Chondrocyte (in vitro differentiated cells): ENCODE data around the gene PRKCI. TPM values are rescaled to one million over a fixed set of nuclear protein-coding genes. Genes with fewer than 3 reads are reported as not detected.

ENCODE experiments used
- DNase-seq: peaks from one replicate; pipeline ENCODE4 v3.0.0; 2021; ENCODE audit warnings: mixed read lengths, low spot score
- H3K27ac Mint-ChIP-seq: one replicate; pipeline ENCODE4 v1.8.0; 2021; ENCODE audit warnings: mild to moderate bottlenecking, moderate library complexity, mixed read lengths; ENCODE audit not compliant: unreplicated experiment
- H3K27me3 Mint-ChIP-seq: 2 replicates; pipeline ENCODE4 v1.8.0; 2021; ENCODE audit warnings: low read depth, mixed read lengths
- H3K36me3 Mint-ChIP-seq: 2 replicates; pipeline ENCODE4 v1.8.0; 2021; ENCODE audit warnings: low read depth, mixed read lengths
- H3K4me1 Mint-ChIP-seq: 2 replicates; pipeline ENCODE4 v1.8.0; 2021; ENCODE audit warnings: low read depth, mild to moderate bottlenecking, mixed read lengths
- H3K4me3 Mint-ChIP-seq: one replicate; pipeline ENCODE4 v1.8.0; 2021; ENCODE audit warnings: mild to moderate bottlenecking, moderate library complexity, mixed read lengths; ENCODE audit not compliant: unreplicated experiment
- H3K9me3 Mint-ChIP-seq: 2 replicates; pipeline ENCODE4 v1.8.0; 2021; ENCODE audit warnings: low read depth, mixed read lengths
- CTCF ChIP-seq: fragments of 200-600 bp; sonication (generic); IDR thresholded peaks from 2 replicates; pipeline ENCODE4 v1.5.0; 2021; ENCODE audit warnings: antibody characterized with exemption, mild to moderate bottlenecking, moderate library complexity
- total RNA-seq: library from RNA; stranded (reverse); gene quantifications from 3 replicates; pipeline ENCODE4 v1.2.1, GENCODE V29; 2021

The PRKCI gene
- total RNA-seq, 1 donor from 2014 or later: 59.8 TPM

- DNase-seq: no peak
- Mint-ChIP-seq H3K9me3 (peaks cover 5% of the 10 kb centered on the region), H3K4me3 (no peak overlapping the region), H3K36me3 (peaks cover 1% of the 10 kb centered on the region), H3K4me1 (no peaks in the 10 kb centered on the region), H3K27ac (no peak overlapping the region), H3K27me3 (no peaks in the 10 kb centered on the region)
- TF ChIP-seq CTCF: no peak
Observed at GRCh38 chr3:170207717-170208116, 14.5 kb upstream of the PRKCI start.

- no peak for DNase-seq
- Mint-ChIP-seq H3K9me3 (peaks cover 5% of the 10 kb centered on the region), H3K27me3 (no peaks in the 10 kb centered on the region), H3K36me3 (no peaks in the 10 kb centered on the region), H3K4me1 (no peaks in the 10 kb centered on the region), H3K27ac (no peak overlapping the region), H3K4me3 (no peak overlapping the region)
- TF ChIP-seq CTCF: no peak
Observed at GRCh38 chr3:170211668-170212067, 10.6 kb upstream of the PRKCI start.

GRCh38 chr3:170219850-170220249 lies 2.4 kb upstream of the PRKCI start:
- Mint-ChIP-seq H3K4me3 (no peak overlapping the region), H3K4me1 (peaks cover 20% of the 10 kb centered on the region)

GRCh38 chr3:170220871-170221270 lies 1.4 kb upstream of the PRKCI start:
- H3K4me1 Mint-ChIP-seq: peaks cover 29% of the 10 kb centered on the region
- no peaks in the 10 kb centered on the region for H3K27me3 Mint-ChIP-seq
- TF ChIP-seq CTCF: no peak
- peaks cover 2% of the 10 kb centered on the region for H3K36me3 Mint-ChIP-seq
- DNase-seq: no peak
- no peak overlapping the region for H3K4me3 Mint-ChIP-seq
- no peak overlapping the region for H3K27ac Mint-ChIP-seq
- peaks cover 3% of the 10 kb centered on the region for H3K9me3 Mint-ChIP-seq

More at GRCh38 chr3:170219850-170220249, 2.4 kb upstream of the PRKCI start:
- peaks cover 3% of the 10 kb centered on the region for H3K9me3 Mint-ChIP-seq
- DNase-seq: no peak
- TF ChIP-seq CTCF: no peak
- peaks cover 2% of the 10 kb centered on the region for H3K36me3 Mint-ChIP-seq
- no peak overlapping the region for H3K27ac Mint-ChIP-seq
- H3K27me3 Mint-ChIP-seq: no peaks in the 10 kb centered on the region

GRCh38 chr3:170222647-170223541 lies 670 bp downstream of the PRKCI start:
- peak; percentile 60 for TF ChIP-seq CTCF

More at GRCh38 chr3:170222647-170223541, 670 bp downstream of the PRKCI start:
- peak overlapping the region; percentile 81 for H3K27ac Mint-ChIP-seq
- H3K36me3 Mint-ChIP-seq: no peaks in the 10 kb centered on the region
- peak; percentile 67 for DNase-seq
- no peaks in the 10 kb centered on the region for H3K9me3 Mint-ChIP-seq
- peaks cover 49% of the 10 kb centered on the region for H3K4me1 Mint-ChIP-seq
- H3K27me3 Mint-ChIP-seq: no peaks in the 10 kb centered on the region
- H3K4me3 Mint-ChIP-seq: peak overlapping the region; percentile 83
